Calu3 (cell line): Measurements from ENCODE around the gene ABCA5. TPM values are rescaled to one million over a fixed set of nuclear protein-coding genes. Genes with fewer than 3 reads are reported as not detected.
"Not testable (repeated sequence)": the region's sequence is repeated elsewhere in the genome, so short reads cannot be mapped to it uniquely, and the experiment has no call there.

Experiments
- BruUV-seq: library from RNA; stranded (reverse); fragments of 400-500 nt; replicated peaks from 2 replicates; lab custom pipeline; 2021; lab: Mats Ljungman, UMichigan
- CTCF ChIA-PET: fragments of 300-600 bp; sonication (Branson Sonifier 250); formaldehyde crosslinking; loops from one replicate; lab custom pipeline; 2022; ENCODE audit warnings: antibody characterized with exemption; lab: Charles Lee
- DNase-seq: peaks from one replicate; pipeline ENCODE4 v3.0.0; 2022
- H3K27ac Mint-ChIP-seq: one replicate; pipeline ENCODE4 v1.8.0; 2022; ENCODE audit warnings: mixed read lengths; ENCODE audit not compliant: unreplicated experiment
- H3K27me3 Mint-ChIP-seq: one replicate; pipeline ENCODE4 v1.8.0; 2022; ENCODE audit warnings: mixed read lengths; ENCODE audit not compliant: unreplicated experiment
- H3K36me3 Mint-ChIP-seq: one replicate; pipeline ENCODE4 v1.8.0; 2022; ENCODE audit warnings: mild to moderate bottlenecking, moderate library complexity, mixed read lengths; ENCODE audit not compliant: insufficient read depth, unreplicated experiment
- H3K4me1 Mint-ChIP-seq: one replicate; pipeline ENCODE4 v1.8.0; 2022; ENCODE audit warnings: mild to moderate bottlenecking, low read depth, mixed read lengths; ENCODE audit not compliant: unreplicated experiment
- H3K4me3 Mint-ChIP-seq: one replicate; pipeline ENCODE4 v1.8.0; 2022; ENCODE audit warnings: mild to moderate bottlenecking, low read depth, moderate library complexity, mixed read lengths; ENCODE audit not compliant: unreplicated experiment
- H3K9me3 Mint-ChIP-seq: one replicate; pipeline ENCODE4 v1.8.0; 2022; ENCODE audit warnings: low read depth, mixed read lengths; ENCODE audit not compliant: unreplicated experiment
- intact Hi-C: fragments of 100-400 bp; cut with micrococcal nuclease; formaldehyde crosslinking; loops from one replicate; pipeline ENCODE4 v1.10.0; 2022; ENCODE audit not compliant: unreplicated experiment
- total RNA-seq: library from RNA; stranded (reverse); gene quantifications from 2 replicates; pipeline ENCODE4 v1.2.3, GENCODE V29; 2022
- TF ChIP-seq, protein P1 (sequence below): fragments of 200-600 bp; IDR thresholded peaks from one replicate; pipeline ENCODE4 v1.8.0; 2022; ENCODE audit warnings: antibody characterized with exemption; ENCODE audit not compliant: unreplicated experiment

The ABCA5 gene
- total RNA-seq, 1 experiment from 2014 or later, result 8.9 TPM

DNA sequence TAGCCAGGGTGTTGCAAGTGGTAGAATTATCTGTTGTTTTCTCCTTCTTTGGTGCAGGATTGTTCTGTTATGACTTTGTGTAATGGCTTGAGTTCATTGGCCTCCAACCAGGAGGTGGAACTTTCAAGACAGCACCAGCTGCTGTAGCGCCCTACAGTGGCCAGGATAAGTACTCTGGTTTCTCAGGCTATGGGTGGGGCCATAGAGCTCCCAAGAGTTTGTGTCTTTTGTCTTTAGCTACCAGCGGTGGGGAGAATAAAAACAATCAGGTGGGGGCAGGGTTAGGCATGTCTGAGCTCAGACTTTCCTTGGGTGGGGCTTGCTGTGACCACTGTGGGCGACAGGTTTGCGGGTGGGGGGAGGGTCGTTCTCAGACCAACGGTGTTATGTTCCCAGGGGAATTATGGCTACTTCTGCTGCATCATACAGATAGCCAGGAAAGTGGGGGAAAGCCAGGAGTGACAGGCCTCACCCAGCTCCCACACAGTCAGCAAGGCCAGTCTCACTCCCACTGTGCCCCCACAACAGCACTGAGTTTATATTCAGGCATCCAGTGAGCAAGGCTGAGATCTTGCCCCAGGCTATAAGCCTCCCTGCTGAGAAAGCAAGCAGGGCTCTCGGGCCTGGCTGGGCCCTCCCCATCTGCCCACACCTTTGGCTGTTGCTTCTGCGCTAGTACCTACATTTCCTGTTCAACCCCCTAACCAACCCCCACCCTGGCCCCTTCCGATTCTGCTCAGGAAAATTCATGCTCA lies 113.7 kb downstream of the ABCA5 start:
- Mint-ChIP-seq H3K9me3 (peaks cover 2% of the 10 kb centered on the region), H3K4me3 (no peak overlapping the region), H3K27me3 (no peaks in the 10 kb centered on the region), H3K36me3 (no peaks in the 10 kb centered on the region), H3K27ac (no peak overlapping the region), H3K4me1 (no peaks in the 10 kb centered on the region)
- no peak for DNase-seq
- intact Hi-C loops, result no loop called here
- TF ChIP-seq, protein P1, sequence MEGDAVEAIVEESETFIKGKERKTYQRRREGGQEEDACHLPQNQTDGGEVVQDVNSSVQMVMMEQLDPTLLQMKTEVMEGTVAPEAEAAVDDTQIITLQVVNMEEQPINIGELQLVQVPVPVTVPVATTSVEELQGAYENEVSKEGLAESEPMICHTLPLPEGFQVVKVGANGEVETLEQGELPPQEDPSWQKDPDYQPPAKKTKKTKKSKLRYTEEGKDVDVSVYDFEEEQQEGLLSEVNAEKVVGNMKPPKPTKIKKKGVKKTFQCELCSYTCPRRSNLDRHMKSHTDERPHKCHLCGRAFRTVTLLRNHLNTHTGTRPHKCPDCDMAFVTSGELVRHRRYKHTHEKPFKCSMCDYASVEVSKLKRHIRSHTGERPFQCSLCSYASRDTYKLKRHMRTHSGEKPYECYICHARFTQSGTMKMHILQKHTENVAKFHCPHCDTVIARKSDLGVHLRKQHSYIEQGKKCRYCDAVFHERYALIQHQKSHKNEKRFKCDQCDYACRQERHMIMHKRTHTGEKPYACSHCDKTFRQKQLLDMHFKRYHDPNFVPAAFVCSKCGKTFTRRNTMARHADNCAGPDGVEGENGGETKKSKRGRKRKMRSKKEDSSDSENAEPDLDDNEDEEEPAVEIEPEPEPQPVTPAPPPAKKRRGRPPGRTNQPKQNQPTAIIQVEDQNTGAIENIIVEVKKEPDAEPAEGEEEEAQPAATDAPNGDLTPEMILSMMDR, result no peak
- no TSS peak for BruUV-seq
- CTCF ChIA-PET, result no interaction called here

DNA sequence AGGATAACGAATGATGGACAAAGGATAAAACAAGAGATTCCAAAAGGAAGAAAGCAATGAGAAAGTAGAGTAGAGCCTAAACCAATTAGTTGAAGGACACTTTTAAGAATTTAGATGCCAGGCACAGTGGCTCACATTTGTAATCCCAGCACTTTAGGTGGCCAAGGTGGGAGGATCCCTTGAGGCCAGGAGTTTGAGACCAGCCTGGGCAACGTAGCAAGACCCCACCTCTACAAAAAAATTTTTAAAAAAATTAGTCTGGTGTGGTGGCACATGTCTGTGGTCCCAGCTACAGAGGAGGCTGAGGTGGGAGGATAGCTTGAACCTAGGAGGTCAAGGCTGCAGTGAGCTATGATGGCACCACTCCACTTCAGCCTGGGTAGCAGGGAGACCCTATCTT lies 118.3 kb downstream of the ABCA5 start:
- Mint-ChIP-seq H3K27me3 (no peaks in the 10 kb centered on the region), H3K36me3 (no peaks in the 10 kb centered on the region), H3K4me1 (no peaks in the 10 kb centered on the region), H3K27ac (no peak overlapping the region), H3K4me3 (no peak overlapping the region), H3K9me3 (peaks cover 2% of the 10 kb centered on the region)
- intact Hi-C loops, result no loop called here
- no TSS peak for BruUV-seq
- CTCF ChIA-PET, result no interaction called here
- no peak for DNase-seq
- TF ChIP-seq, protein P1, result no peak

DNA sequence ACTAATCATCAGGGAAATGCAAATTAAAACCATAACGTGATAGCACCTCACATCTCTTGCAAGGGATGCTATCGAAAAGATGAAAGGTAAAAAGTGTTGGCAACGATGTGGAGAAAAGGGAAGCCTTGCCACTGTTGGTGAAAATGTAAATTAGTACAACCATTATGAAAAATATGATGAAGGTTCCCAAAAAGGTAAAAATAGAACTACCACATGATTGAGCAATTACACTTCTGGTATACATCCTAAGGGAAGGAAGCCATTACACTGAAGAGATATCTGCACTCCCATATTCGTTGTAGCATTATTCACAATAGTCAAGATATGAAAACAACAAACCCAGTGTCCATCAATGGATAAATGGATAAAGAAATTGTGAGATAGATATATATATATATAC lies 119.8 kb downstream of the ABCA5 start:
- no peak overlapping the region for H3K27ac Mint-ChIP-seq
- no peaks in the 10 kb centered on the region for H3K27me3 Mint-ChIP-seq
- no TSS peak for BruUV-seq
- DNase-seq, result no peak
- TF ChIP-seq, protein P1, result no peak
- CTCF ChIA-PET, result no interaction called here
- peaks cover 2% of the 10 kb centered on the region for H3K9me3 Mint-ChIP-seq
- H3K4me3 Mint-ChIP-seq, result no peak overlapping the region
- intact Hi-C loops, result no loop called here
- no peaks in the 10 kb centered on the region for H3K36me3 Mint-ChIP-seq
- H3K4me1 Mint-ChIP-seq, result no peaks in the 10 kb centered on the region

DNA sequence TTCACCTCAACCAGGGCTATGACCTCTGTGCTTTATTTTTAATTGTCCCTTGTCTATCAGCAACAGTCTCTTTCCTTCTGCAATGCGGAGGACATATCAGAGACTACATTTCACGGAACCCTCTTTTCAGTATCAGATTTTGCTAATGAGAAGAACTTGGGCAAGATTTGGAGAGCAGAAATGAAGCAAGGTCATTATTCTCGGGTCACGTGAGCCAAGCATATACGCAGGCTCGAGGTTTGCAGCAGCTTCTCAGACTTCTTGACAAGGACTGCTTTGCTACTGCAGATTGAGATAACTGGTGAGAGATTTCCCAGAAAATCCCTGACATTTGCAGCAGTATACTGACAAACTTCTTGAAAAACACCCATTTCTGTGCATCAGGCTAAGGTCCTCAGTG lies 128.7 kb downstream of the ABCA5 start:
- no TSS peak for BruUV-seq
- intact Hi-C loops, result no loop called here
- Mint-ChIP-seq H3K36me3 (no peaks in the 10 kb centered on the region), H3K27me3 (no peaks in the 10 kb centered on the region), H3K4me3 (no peak overlapping the region), H3K27ac (no peak overlapping the region), H3K9me3 (no peaks in the 10 kb centered on the region), H3K4me1 (no peaks in the 10 kb centered on the region)
- CTCF ChIA-PET, result no interaction called here
- TF ChIP-seq, protein P1, result no peak
- no peak for DNase-seq

DNA sequence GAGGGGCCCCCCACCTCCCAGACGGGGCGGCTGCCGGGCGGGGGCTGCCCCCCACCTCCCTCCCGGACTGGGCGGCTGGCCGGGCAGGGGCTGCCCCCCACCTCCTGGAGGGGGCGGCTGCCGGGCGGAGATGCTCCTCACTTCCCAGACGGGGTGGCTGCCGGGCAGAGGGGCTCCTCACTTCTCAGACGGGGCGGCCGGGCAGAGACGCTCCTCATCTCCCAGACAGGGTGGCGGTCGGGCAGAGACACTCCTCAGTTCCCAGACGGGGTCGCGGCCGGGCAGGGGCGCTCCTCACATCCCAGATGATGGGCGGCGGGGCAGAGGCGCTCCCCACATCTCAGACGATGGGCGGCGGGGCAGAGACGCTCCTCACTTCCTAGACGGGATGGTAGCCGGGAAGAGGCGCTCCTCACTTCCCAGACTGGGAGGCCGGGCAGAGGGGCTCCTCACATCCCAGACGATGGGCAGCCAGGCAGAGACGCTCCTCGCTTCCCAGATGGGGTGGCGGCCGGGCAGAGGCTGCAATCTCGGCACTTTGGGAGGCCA lies 130.8 kb downstream of the ABCA5 start:
- H3K36me3 Mint-ChIP-seq, intact Hi-C loops, BruUV-seq, DNase-seq, H3K27ac Mint-ChIP-seq, H3K27me3 Mint-ChIP-seq, CTCF ChIA-PET, H3K4me3 Mint-ChIP-seq, H3K9me3 Mint-ChIP-seq, H3K4me1 Mint-ChIP-seq: not testable (repeated sequence)
